Measurements from ENCODE around the gene TM2D3. TPM values are rescaled to one million over a fixed set of nuclear protein-coding genes. Genes with fewer than 3 reads are reported as not detected.
A peak's percentile ranks its signal among the peaks of the same experiment; 100 is the strongest.

The TM2D3 gene
- total and polyA plus RNA-seq, 2 donors (not counting 1 experiment from before 2014, with no cell fraction given) = 46.1 to 71.5 TPM

DNA sequence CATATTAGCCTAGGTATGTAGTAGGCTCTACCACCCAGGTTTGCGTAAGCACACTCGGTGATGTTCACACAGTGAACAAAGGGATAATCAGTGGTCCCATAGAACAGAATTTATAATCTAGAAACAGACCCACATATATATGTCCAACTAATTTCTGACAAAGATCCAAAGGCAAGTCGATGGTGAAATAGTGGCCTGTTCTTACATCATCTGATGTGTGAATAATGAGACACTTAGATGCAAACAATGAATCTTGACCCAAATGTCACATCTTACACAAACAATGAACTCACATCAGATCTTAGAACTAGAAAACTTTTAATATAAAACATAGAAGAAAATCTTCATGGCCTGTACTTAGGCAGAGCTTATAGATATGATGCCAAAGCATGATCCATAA is 17.6 kb upstream of the TM2D3 start:
- Histone ChIP-seq H3K4me2 (ENCODE audit: extremely low read depth, insufficient read depth, low read length) (no peak overlapping the region), H3K27me3 (ENCODE audit: control insufficient read depth, insufficient read depth, low read length) (no peaks in the 10 kb centered on the region), H3K9me3 (ENCODE audit: control insufficient read depth, insufficient read depth, low read depth, low read length) (no peaks in the 10 kb centered on the region), H3K36me3 (ENCODE audit: control insufficient read depth, insufficient read depth, low read length) (peaks cover 3% of the 10 kb centered on the region), H2AFZ (ENCODE audit: low read length) (no peak overlapping the region), H3K4me3 (replicated peaks in 1 of 4; ENCODE audit: control extremely low read depth in 1 of 4, insufficient read depth in 1 of 4, low read depth in 3 of 4, low read length in 4 of 4) (no peak overlapping the region), H3K9ac (ENCODE audit: insufficient read depth, low read length) (no peak overlapping the region), H3K79me2 (ENCODE audit: control insufficient read depth, insufficient read depth, low read length) (no peaks in the 10 kb centered on the region), H4K20me1 (ENCODE audit: control insufficient read depth, extremely low read depth, insufficient read depth, low read length) (no peaks in the 10 kb centered on the region), H3K4me1 (ENCODE audit: control insufficient read depth, extremely low read depth, insufficient read depth, low read length) (no peaks in the 10 kb centered on the region), H3K27ac (ENCODE audit: insufficient read depth, low read length) (no peak overlapping the region)
- DNase-seq (ENCODE audit: low read depth in 2 of 2) = peak in 1 of 2 donors; percentile 51
- TF ChIP-seq, protein P1, sequence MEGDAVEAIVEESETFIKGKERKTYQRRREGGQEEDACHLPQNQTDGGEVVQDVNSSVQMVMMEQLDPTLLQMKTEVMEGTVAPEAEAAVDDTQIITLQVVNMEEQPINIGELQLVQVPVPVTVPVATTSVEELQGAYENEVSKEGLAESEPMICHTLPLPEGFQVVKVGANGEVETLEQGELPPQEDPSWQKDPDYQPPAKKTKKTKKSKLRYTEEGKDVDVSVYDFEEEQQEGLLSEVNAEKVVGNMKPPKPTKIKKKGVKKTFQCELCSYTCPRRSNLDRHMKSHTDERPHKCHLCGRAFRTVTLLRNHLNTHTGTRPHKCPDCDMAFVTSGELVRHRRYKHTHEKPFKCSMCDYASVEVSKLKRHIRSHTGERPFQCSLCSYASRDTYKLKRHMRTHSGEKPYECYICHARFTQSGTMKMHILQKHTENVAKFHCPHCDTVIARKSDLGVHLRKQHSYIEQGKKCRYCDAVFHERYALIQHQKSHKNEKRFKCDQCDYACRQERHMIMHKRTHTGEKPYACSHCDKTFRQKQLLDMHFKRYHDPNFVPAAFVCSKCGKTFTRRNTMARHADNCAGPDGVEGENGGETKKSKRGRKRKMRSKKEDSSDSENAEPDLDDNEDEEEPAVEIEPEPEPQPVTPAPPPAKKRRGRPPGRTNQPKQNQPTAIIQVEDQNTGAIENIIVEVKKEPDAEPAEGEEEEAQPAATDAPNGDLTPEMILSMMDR (conservative IDR thresholded peaks at IDR 0.05 in 1 of 2, IDR thresholded peaks at IDR 0.05 in 1 of 2; ENCODE audit: low read depth in 1 of 2, low read length in 2 of 2) = no peak
- no peak for TF ChIP-seq EZH2 (IDR thresholded peaks at IDR 0.05; ENCODE audit: low read length, missing control alignments)

DNA sequence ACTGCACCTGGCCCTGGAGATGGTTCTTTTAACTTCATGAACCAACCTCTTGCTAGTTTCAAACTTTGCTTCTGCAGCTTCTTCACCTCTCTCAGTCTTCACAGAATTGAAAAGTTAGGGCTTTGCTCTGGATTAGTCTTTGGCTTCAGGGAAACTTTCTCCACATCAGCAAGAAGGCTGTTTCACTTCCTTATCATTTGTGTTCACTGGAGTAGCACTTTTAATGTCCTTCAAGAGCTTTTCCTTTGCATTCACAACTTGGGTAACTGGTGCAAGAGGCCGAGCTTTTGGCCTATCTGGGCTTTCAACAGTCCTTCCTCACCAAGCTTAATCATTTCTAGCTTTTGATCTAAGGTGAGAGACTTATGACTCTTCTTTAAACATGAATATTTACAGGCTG is 15.7 kb upstream of the TM2D3 start:
- DNase-seq (ENCODE audit: low read depth in 2 of 2) = no peak
- Histone ChIP-seq H2AFZ (ENCODE audit: low read length) (no peak overlapping the region), H3K27ac (ENCODE audit: insufficient read depth, low read length) (no peak overlapping the region), H3K36me3 (ENCODE audit: control insufficient read depth, insufficient read depth, low read length) (peaks cover 3% of the 10 kb centered on the region), H3K79me2 (ENCODE audit: control insufficient read depth, insufficient read depth, low read length) (no peaks in the 10 kb centered on the region), H3K4me1 (ENCODE audit: control insufficient read depth, extremely low read depth, insufficient read depth, low read length) (no peaks in the 10 kb centered on the region), H3K9me3 (ENCODE audit: control insufficient read depth, insufficient read depth, low read depth, low read length) (no peaks in the 10 kb centered on the region), H3K4me3 (replicated peaks in 1 of 4; ENCODE audit: control extremely low read depth in 1 of 4, insufficient read depth in 1 of 4, low read depth in 3 of 4, low read length in 4 of 4) (no peak overlapping the region), H3K4me2 (ENCODE audit: extremely low read depth, insufficient read depth, low read length) (no peak overlapping the region), H4K20me1 (ENCODE audit: control insufficient read depth, extremely low read depth, insufficient read depth, low read length) (no peaks in the 10 kb centered on the region), H3K9ac (ENCODE audit: insufficient read depth, low read length) (no peak overlapping the region), H3K27me3 (ENCODE audit: control insufficient read depth, insufficient read depth, low read length) (no peaks in the 10 kb centered on the region)
- TF ChIP-seq, protein P1 (conservative IDR thresholded peaks at IDR 0.05 in 1 of 2, IDR thresholded peaks at IDR 0.05 in 1 of 2; ENCODE audit: low read depth in 1 of 2, low read length in 2 of 2) = no peak
- no peak for TF ChIP-seq EZH2 (IDR thresholded peaks at IDR 0.05; ENCODE audit: low read length, missing control alignments)

DNA sequence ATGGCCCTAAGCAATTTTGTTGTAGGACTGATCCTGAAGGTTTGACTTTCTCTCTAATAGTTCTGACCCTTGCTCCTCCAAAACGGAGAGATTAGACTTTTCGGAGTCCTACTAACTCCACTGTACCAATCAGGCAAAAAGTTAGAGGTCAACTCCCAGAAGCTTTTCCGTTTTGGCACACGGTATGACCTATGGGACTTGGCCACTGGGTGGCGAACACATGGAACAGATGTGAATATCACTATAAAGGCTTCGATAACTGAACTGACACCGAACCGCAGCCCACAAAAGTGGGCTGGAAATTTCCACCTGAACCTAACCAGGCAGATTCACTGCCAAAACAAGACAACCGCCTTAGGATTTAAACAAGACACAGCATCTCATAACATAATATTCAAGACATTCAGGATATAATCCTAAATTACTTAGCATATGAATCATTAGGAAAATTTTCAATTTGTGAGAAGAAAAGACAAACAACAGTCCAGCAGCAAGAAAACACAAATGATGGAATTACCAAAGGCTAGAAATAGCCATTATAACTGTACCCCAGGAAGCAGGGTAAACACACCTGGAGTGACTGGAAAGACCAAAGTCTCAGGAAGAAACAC is 12.2 kb upstream of the TM2D3 start:
- DNase-seq (ENCODE audit: low read depth in 2 of 2) = peak in 1 of 2 donors; percentile 18
- H3K4me2 ChIP-seq (ENCODE audit: extremely low read depth, insufficient read depth, low read length) = no peak overlapping the region
- H3K36me3 ChIP-seq (ENCODE audit: control insufficient read depth, insufficient read depth, low read length) = peaks cover 2% of the 10 kb centered on the region
- H3K4me3 ChIP-seq (replicated peaks in 1 of 4; ENCODE audit: control extremely low read depth in 1 of 4, insufficient read depth in 1 of 4, low read depth in 3 of 4, low read length in 4 of 4) = no peak overlapping the region
- no peak overlapping the region for H3K9ac ChIP-seq (ENCODE audit: insufficient read depth, low read length)
- TF ChIP-seq, protein P1 (conservative IDR thresholded peaks at IDR 0.05 in 1 of 2, IDR thresholded peaks at IDR 0.05 in 1 of 2; ENCODE audit: low read depth in 1 of 2, low read length in 2 of 2) = peak in 1 of 2 donors; percentile 29
- TF ChIP-seq EZH2 (IDR thresholded peaks at IDR 0.05; ENCODE audit: low read length, missing control alignments) = no peak
- H3K9me3 ChIP-seq (ENCODE audit: control insufficient read depth, insufficient read depth, low read depth, low read length) = no peaks in the 10 kb centered on the region
- H3K4me1 ChIP-seq (ENCODE audit: control insufficient read depth, extremely low read depth, insufficient read depth, low read length) = no peaks in the 10 kb centered on the region
- no peak overlapping the region for H2AFZ ChIP-seq (ENCODE audit: low read length)
- no peaks in the 10 kb centered on the region for H4K20me1 ChIP-seq (ENCODE audit: control insufficient read depth, extremely low read depth, insufficient read depth, low read length)
- no peak overlapping the region for H3K27ac ChIP-seq (ENCODE audit: insufficient read depth, low read length)
- H3K27me3 ChIP-seq (ENCODE audit: control insufficient read depth, insufficient read depth, low read length) = no peaks in the 10 kb centered on the region
- H3K79me2 ChIP-seq (ENCODE audit: control insufficient read depth, insufficient read depth, low read length) = no peaks in the 10 kb centered on the region

All from fibroblast of lung (primary cell).